Stimulated activated CD4-positive, alpha-beta T cell treated with anti-CD3 and anti-CD28 coated beads, TNF-alpha, amount 100 ng/mL, for 4 hours (primary cell): ENCODE results near the gene SEMA5A.

ENCODE experiments used
- DNase-seq, 3 experiments: peaks; one replicate each; pipeline ENCODE4 v3.0.0-alpha.2; 2020; ENCODE audit warnings: low read depth in 3 of 3

SEMA5A gene

GRCh38 chr5:9212605-9213004 lies 333.3 kb downstream of the SEMA5A start:
- DNase-seq = no peak

- DNase-seq = no peak
These were observed 335.9 kb downstream of the SEMA5A start for GRCh38 chr5:9209846-9210492.

GRCh38 chr5:9207817-9208418 lies 338.0 kb downstream of the SEMA5A start:
- DNase-seq = no peak

- DNase-seq = no peak
These were observed 343.2 kb downstream of the SEMA5A start for GRCh38 chr5:9202636-9203035.

GRCh38 chr5:9201761-9202160 lies 344.1 kb downstream of the SEMA5A start:
- DNase-seq = no peak

GRCh38 chr5:9201011-9201410 lies 344.9 kb downstream of the SEMA5A start:
- DNase-seq = no peak

- no peak for DNase-seq
These were observed 347.5 kb downstream of the SEMA5A start for GRCh38 chr5:9198394-9198793.

- no peak for DNase-seq
These were observed 348.0 kb downstream of the SEMA5A start for GRCh38 chr5:9197881-9198260.

GRCh38 chr5:9196403-9197227 lies 349.3 kb downstream of the SEMA5A start:
- DNase-seq = no peak

- no peak for DNase-seq
These were observed 351.4 kb downstream of the SEMA5A start for GRCh38 chr5:9194509-9194908.

- DNase-seq = no peak
These were observed 353.6 kb downstream of the SEMA5A start for GRCh38 chr5:9192266-9192665.

GRCh38 chr5:9189681-9190080 lies 356.2 kb downstream of the SEMA5A start:
- no peak for DNase-seq

- DNase-seq = no peak
These were observed 356.9 kb downstream of the SEMA5A start for GRCh38 chr5:9188956-9189355.

GRCh38 chr5:9188131-9188530 lies 357.7 kb downstream of the SEMA5A start:
- DNase-seq = no peak

GRCh38 chr5:9187614-9188013 lies 358.3 kb downstream of the SEMA5A start:
- no peak for DNase-seq

- DNase-seq = no peak
These were observed 359.8 kb downstream of the SEMA5A start for GRCh38 chr5:9186069-9186468.

GRCh38 chr5:9183992-9184391 lies 361.9 kb downstream of the SEMA5A start:
- no peak for DNase-seq

GRCh38 chr5:9182899-9183695 lies 362.8 kb downstream of the SEMA5A start:
- no peak for DNase-seq

- no peak for DNase-seq
These were observed 369.2 kb downstream of the SEMA5A start for GRCh38 chr5:9176641-9177040.

GRCh38 chr5:9174446-9174845 lies 371.4 kb downstream of the SEMA5A start:
- DNase-seq = no peak

GRCh38 chr5:9173281-9174048 lies 372.4 kb downstream of the SEMA5A start:
- no peak for DNase-seq
